SK-N-MC (cell line): ENCODE data around the gene PIAS1.

Experiments
- DNase-seq: peaks from one replicate; pipeline ENCODE4 v3.0.0-alpha.2; 2011; ENCODE audit warnings: low read depth, low spot score
- H3K27ac ChIP-seq: fragments of 200-600 bp; sonication (generic); 2 replicates; pipeline ENCODE4 v1.5.1; 2016; ENCODE audit warnings: mixed run types
- H3K36me3 ChIP-seq: fragments of 200-600 bp; sonication (generic); 2 replicates; pipeline ENCODE4 v1.6.1; 2017; ENCODE audit warnings: antibody characterized with exemption, low read length, mixed read lengths; ENCODE audit not compliant: insufficient read depth
- H3K4me3 ChIP-seq: fragments of 200-600 bp; sonication (generic); 2 replicates; pipeline ENCODE4 v1.5.1; 2016
- H3K9ac ChIP-seq: fragments of 200-600 bp; sonication (generic); 2 replicates; pipeline ENCODE4 v1.8.0; 2017; ENCODE audit warnings: mixed run types, mixed read lengths; ENCODE audit not compliant: insufficient read length
- H3K9me3 ChIP-seq: fragments of 200-600 bp; sonication (generic); 2 replicates; pipeline ENCODE4 v1.6.1; 2017; ENCODE audit warnings: low read depth, mild to moderate bottlenecking, antibody characterized with exemption, low read length, moderate library complexity, mixed read lengths
- EZH2 ChIP-seq: fragments of 200-600 bp; sonication (generic); IDR thresholded peaks from one replicate; pipeline ENCODE4 v1.6.1; 2017; ENCODE audit warnings: antibody characterized with exemption
- FOXP2 ChIP-seq: optimal IDR thresholded peaks from 2 replicates; pipeline ENCODE3; 2011; ENCODE audit warnings: mild to moderate bottlenecking, moderate library complexity; ENCODE audit not compliant: insufficient read depth; ENCODE audit errors: extremely low read length, control extremely low read depth
- POLR2AphosphoS5 ChIP-seq: IDR thresholded peaks from 2 replicates; pipeline ENCODE4 v1.6.1; 2012; ENCODE audit warnings: mild to moderate bottlenecking, low read depth, low read length, borderline replicate concordance

The PIAS1 gene

GRCh38 chr15:68130851-68131250 lies 76.7 kb downstream of the PIAS1 start:
- no peak overlapping the region for H3K9ac ChIP-seq
- no peak for TF ChIP-seq POLR2AphosphoS5
- no peak for TF ChIP-seq FOXP2
- TF ChIP-seq EZH2 = no peak

GRCh38 chr15:68137096-68137495 lies 83.0 kb downstream of the PIAS1 start:
- Histone ChIP-seq H3K4me3 (no peak overlapping the region), H3K27ac (no peak overlapping the region), H3K9me3 (no peaks in the 10 kb centered on the region), H3K9ac (no peak overlapping the region), H3K36me3 (peaks cover 7% of the 10 kb centered on the region)
- no peak for TF ChIP-seq FOXP2
- TF ChIP-seq POLR2AphosphoS5 = no peak
- DNase-seq = no peak

More at GRCh38 chr15:68130851-68131250, 76.7 kb downstream of the PIAS1 start:
- Histone ChIP-seq H3K9me3 (no peaks in the 10 kb centered on the region), H3K4me3 (no peak overlapping the region), H3K27ac (no peak overlapping the region), H3K36me3 (no peaks in the 10 kb centered on the region)
- no peak for DNase-seq

DNA sequence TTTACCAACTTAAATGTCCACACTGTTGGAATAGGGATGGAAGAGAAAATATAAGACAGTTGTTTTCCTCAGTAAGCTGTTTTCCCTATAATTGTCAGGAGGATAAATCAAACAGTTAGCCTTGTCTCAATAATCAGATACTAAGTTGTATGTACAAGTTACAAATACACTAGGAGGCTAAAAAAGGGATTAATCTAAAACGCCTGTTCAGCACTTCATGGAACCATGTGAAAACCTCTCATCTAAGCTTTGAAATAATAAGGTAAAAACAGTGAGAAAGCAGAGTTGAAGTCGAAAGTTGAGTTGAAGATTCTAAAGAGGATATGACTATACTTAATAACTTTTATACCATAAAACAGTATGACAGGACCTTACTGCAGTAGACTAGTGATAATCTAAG lies 89.0 kb downstream of the PIAS1 start:
- Histone ChIP-seq H3K9me3 (no peaks in the 10 kb centered on the region), H3K4me3 (no peak overlapping the region), H3K27ac (no peak overlapping the region), H3K36me3 (peaks cover 24% of the 10 kb centered on the region), H3K9ac (no peak overlapping the region)
- no peak for DNase-seq
- TF ChIP-seq FOXP2 (no peak), EZH2 (no peak), POLR2AphosphoS5 (no peak)

DNA sequence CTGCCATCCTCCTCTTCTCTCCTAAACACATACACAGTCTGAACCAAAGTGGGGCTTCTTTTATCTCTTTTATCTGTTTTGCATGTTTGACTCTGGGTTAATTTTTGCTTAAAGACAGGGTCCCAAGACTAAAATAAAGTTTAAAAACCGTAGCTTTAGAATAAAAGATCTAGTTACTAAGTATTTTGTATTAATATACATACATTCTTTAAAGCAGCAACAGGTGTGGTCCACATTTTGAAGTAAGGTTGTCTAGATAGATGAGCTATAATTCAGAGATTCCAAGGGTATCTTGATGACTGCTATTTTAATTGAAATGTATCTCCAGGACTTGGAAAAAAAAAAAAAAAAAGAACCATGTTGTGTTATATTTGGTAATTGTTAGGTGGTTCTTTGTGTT lies 89.7 kb downstream of the PIAS1 start:
- TF ChIP-seq FOXP2 = no peak
- no peak for TF ChIP-seq POLR2AphosphoS5
- no peak for TF ChIP-seq EZH2
- no peak for DNase-seq
- Histone ChIP-seq H3K36me3 (peaks cover 22% of the 10 kb centered on the region), H3K27ac (no peak overlapping the region), H3K9me3 (no peaks in the 10 kb centered on the region), H3K9ac (no peak overlapping the region), H3K4me3 (no peak overlapping the region)

DNA sequence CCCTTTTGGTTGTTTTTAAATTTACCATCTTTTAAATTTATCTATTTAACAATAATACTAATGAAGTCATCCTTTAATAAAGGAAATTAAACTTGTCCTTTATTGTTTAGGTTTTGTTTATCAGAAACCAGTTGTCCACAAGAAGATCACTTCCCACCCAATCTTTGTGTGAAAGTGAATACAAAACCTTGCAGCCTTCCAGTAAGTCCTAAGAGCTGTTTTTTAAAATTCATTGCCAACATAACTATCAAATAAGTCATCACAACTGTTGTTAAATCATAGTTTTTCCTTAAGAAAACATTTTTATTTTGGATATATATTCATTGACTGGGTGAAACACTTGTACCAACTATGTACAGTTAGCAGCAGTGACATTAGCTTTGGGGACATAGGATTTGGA lies 91.6 kb downstream of the PIAS1 start:
- Histone ChIP-seq H3K4me3 (no peak overlapping the region), H3K9me3 (no peaks in the 10 kb centered on the region), H3K36me3 (peaks cover 16% of the 10 kb centered on the region), H3K27ac (peak overlapping the region; percentile 15; the same call in 1 of the 2 replicates), H3K9ac (no peak overlapping the region)
- TF ChIP-seq EZH2 (no peak), FOXP2 (no peak), POLR2AphosphoS5 (no peak)
- DNase-seq = no peak

GRCh38 chr15:68148039-68148438 lies 93.9 kb downstream of the PIAS1 start:
- TF ChIP-seq POLR2AphosphoS5 = no peak
- TF ChIP-seq EZH2 = no peak
- TF ChIP-seq FOXP2 = no peak
- Histone ChIP-seq H3K4me3 (no peak overlapping the region), H3K27ac (no peak overlapping the region), H3K36me3 (peaks cover 16% of the 10 kb centered on the region), H3K9me3 (no peaks in the 10 kb centered on the region), H3K9ac (no peak overlapping the region)
- no peak for DNase-seq

GRCh38 chr15:68149059-68149458 lies 94.9 kb downstream of the PIAS1 start:
- Histone ChIP-seq H3K36me3 (peaks cover 16% of the 10 kb centered on the region), H3K4me3 (no peak overlapping the region), H3K9ac (no peak overlapping the region), H3K9me3 (no peaks in the 10 kb centered on the region), H3K27ac (peak overlapping the region; percentile 0; the same call in 1 of the 2 replicates)
- TF ChIP-seq EZH2 = no peak
- TF ChIP-seq POLR2AphosphoS5 = no peak
- no peak for TF ChIP-seq FOXP2
- DNase-seq = no peak

DNA sequence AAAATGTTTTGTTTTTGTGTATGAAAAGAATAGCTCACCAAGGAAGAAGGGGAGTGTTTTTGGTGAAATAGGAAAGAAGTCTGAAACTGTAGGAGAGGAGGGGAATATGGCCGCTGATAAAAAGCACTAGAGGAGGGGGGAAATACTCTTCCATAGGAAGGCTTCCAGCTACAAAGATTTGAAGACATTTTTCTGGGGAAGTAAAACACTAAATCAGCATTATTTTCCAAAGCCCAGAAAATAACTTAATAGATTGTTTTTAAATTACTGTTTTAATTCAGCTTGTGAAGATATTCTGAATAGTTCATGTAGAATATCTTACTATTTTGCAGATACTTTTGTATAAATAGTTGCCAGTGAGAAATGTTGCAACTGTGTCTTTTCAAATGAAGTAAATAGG lies 96.1 kb downstream of the PIAS1 start:
- TF ChIP-seq POLR2AphosphoS5 = no peak
- Histone ChIP-seq H3K9ac (no peak overlapping the region), H3K9me3 (no peaks in the 10 kb centered on the region), H3K27ac (peak overlapping the region; percentile 45; the same call in 1 of the 2 replicates), H3K4me3 (no peak overlapping the region), H3K36me3 (peaks cover 22% of the 10 kb centered on the region)
- no peak for DNase-seq

DNA sequence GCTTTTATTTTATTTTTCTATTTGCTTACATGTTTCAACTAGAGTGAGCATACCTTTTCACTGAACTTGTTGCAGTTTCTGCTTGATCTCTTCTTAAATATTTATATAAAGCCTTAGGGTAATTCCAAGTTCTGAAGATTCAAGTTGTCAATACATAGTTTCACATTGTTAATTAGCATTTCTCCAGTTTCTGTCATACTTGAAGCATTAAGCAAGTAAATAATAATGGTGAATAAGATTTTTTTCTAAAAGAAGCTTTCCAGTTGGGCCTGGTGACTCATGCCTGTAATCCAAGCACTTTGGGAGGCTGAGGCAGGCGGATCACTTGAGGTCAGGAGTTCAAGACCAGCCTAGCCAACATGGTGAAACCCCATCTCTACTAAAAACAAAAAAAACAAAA lies 97.2 kb downstream of the PIAS1 start:
- Histone ChIP-seq H3K36me3 (peaks cover 25% of the 10 kb centered on the region), H3K27ac (no peak overlapping the region), H3K4me3 (no peak overlapping the region), H3K9ac (no peak overlapping the region), H3K9me3 (no peaks in the 10 kb centered on the region)
- DNase-seq = no peak
- TF ChIP-seq FOXP2 = no peak
- no peak for TF ChIP-seq POLR2AphosphoS5
- TF ChIP-seq EZH2 = no peak
